GM13976 (cell line): ENCODE data around the gene GPR141.

Source experiments
- DNase-seq: peaks from one replicate; pipeline ENCODE4 v3.0.0; 2012; ENCODE audit warnings: low spot score
- in situ Hi-C: fragments of 300-500 bp; cut with MboI; formaldehyde crosslinking; loops from one replicate; pipeline ENCODE4 v1.12.0; 2022; ENCODE audit warnings: low sequenced_read_pairs, mixed read lengths, inconsistent platforms; ENCODE audit not compliant: unreplicated experiment
- TF ChIP-seq, protein P1 (sequence below): IDR thresholded peaks from 2 replicates; pipeline ENCODE4 v1.5.1; 2012; ENCODE audit warnings: borderline replicate concordance, mild to moderate bottlenecking; ENCODE audit not compliant: insufficient read depth; ENCODE audit errors: extremely low read depth, missing control alignments, control extremely low read depth

The GPR141 gene

DNA sequence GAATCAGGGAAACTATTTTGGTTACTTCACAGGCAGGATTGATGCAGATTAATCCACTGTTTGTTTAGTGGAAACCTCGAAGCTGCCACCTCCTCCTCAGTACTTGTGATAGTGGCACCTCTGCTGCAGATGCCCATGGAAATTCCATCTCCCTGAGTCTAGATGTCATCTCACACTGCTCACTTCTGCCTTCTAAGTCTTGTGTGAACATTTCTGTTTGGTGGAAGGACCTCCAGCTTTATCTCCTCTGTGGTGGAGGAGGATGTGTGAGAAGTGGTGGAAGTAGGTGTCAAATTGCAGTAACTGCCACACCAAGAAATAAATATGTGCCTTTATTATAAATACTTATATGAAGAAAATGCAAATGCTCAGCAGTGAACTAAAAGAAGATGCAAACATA is 25.8 kb upstream of the GPR141 start:
- TF ChIP-seq, protein P1, sequence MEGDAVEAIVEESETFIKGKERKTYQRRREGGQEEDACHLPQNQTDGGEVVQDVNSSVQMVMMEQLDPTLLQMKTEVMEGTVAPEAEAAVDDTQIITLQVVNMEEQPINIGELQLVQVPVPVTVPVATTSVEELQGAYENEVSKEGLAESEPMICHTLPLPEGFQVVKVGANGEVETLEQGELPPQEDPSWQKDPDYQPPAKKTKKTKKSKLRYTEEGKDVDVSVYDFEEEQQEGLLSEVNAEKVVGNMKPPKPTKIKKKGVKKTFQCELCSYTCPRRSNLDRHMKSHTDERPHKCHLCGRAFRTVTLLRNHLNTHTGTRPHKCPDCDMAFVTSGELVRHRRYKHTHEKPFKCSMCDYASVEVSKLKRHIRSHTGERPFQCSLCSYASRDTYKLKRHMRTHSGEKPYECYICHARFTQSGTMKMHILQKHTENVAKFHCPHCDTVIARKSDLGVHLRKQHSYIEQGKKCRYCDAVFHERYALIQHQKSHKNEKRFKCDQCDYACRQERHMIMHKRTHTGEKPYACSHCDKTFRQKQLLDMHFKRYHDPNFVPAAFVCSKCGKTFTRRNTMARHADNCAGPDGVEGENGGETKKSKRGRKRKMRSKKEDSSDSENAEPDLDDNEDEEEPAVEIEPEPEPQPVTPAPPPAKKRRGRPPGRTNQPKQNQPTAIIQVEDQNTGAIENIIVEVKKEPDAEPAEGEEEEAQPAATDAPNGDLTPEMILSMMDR, result no peak
- in situ Hi-C loops, result no loop called here
- no peak for DNase-seq

DNA sequence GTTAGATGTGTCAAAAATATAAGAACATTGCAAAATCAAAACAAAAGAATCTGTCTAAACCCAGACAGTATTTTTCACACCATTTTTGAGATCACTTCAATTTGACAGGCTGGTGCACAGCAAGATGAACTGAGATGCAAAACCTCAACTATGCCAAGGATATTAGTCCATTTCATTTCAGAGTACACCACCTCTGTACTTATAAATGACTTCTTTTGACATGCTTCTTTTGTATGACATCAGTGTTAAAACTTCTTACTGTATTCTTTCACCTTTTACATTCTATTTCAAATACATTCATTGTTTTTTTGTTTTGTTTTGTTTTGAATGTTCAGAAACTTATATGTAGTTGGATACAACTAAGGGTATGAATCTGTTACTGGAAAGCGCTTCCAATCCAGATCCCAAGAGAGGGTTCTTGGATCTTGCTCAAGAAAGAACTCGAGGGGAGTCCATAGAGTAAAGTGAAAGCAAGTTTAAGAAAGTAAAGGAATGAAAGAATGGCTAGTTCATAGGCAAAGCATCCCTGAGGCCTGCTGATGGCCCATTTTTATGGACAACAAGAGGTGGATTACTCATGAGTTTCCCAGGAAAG is 23.5 kb upstream of the GPR141 start:
- TF ChIP-seq, protein P1, result no peak
- no peak for DNase-seq
- in situ Hi-C loops, result no loop called here

DNA sequence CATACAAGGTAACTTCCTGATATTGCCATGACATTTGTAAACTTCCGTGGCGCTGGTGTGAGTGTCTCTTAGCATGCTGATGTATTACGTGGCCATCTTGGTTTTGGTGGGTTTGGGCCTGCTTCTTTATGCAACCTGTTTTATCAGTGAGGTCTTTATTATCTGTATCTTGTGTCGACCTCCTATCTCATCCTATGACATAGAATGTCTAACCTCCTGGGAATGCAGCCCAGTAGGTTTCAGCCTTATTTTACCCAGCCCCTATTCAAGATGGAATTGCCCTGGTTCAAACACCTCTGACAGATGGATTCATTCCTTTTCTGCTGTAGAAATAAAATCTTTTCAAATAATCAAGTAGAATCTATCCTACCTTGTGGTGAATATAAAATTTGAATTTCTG is 23.0 kb upstream of the GPR141 start:
- in situ Hi-C loops, result no loop called here
- TF ChIP-seq, protein P1, result no peak

DNA sequence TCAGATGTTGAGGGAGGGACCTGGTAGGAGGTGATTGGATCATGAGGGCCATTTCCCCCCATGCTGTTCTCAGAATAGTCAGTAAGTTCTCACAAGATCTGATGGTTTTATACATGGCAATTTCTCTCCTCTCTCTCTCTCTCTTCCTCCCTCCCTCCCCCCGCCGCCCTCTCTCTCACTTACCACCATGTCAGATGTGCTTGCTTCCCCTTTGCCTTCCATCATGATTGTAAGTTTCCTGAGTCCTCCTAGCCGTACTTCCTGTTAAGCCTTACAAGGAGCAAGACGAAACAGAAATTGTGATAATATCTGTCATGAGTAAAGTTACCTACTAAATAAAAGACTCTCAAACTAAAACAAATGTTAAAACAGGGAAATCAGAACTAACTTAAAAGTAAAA is 19.9 kb upstream of the GPR141 start:
- TF ChIP-seq, protein P1, result no peak
- no peak for DNase-seq
- in situ Hi-C loops, result no loop called here

More for the DNA sequence above, 23.0 kb upstream of the GPR141 start:
- DNase-seq, result no peak

DNA sequence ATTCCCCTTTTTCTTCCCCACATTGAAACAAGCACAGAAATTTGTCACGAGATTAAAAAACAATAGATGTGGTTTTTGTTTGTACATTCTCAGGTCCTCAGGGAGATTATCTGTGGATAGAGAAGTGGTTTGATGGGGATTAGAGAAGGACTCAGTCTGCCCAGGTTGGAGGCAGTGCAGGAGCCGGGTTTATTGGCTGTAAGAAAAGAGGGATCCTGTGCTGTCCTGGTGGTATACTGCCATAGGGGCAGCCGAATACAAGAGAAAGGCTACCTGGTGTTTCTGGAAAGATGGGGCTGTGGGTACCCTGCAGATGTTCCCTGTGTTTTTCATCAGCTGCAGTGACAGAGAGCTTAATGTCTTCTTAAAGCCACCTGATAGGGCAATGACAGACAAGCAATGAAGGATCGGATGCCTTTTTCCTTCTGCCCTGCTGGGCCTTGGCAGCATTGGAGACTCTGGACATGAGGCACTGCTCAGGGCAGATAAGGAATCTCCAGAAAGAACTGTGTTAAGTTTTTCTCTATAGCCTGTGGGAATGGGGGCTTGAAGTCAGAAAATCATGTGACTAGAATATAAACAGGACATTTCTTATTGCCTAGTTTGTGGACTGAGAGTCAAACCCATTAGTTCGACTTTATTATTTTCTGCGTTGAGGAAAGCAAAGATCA is 18.1 kb upstream of the GPR141 start:
- in situ Hi-C loops, result no loop called here
- DNase-seq, result no peak
- TF ChIP-seq, protein P1, result no peak

DNA sequence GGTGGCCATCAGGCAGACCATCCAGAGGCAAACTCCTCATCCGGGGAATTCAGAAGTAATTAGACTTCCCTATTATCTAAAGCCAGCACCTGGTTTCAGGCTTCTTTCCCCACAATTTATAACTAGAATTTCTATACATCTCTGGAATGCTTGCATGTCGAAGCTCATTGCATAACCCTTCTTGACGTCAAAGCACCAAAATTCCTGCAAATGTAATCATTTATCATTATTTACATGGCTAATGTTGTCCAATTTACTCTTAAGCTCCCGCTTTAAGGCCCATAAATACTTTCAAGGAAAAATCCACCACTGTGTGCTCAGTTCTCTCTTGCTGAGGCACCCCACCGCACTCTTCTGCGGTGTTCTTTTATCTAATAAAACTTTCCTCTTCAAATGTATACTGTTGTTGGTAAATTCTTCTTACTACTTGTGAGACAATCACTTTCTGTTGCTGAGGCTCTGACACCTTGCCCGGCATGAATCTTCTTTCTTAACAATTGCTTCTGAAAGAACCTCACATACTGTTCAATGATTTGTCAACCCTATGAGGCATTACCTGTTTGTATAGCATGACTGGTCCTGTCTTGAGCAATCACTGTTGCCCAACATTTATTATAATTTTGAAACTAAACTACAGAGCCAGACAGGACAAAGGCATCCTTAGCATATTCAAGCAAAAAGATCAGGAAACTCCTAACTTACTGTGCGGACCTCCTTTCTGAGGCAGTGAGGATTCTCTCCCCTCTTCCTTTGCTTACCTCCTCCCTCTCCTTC is 17.4 kb upstream of the GPR141 start:
- TF ChIP-seq, protein P1, result no peak
- DNase-seq, result no peak
- in situ Hi-C loops, result no loop called here
